GM18909 (cell line): ENCODE measurements around the gene DCLK3.

Experiments
- ATAC-seq: cut with Tn5 transposase; IDR thresholded peaks from one replicate; pipeline ENCODE4 v1.9.1; 2021; ENCODE audit warnings: mild to moderate bottlenecking; ENCODE audit not compliant: unreplicated experiment, poor library complexity

The DCLK3 gene

GRCh38 chr3:36765104-36765503, 751 bp upstream of the DCLK3 start:
- no peak for ATAC-seq

GRCh38 chr3:36764704-36765038, 318 bp upstream of the DCLK3 start:
- ATAC-seq: no peak

GRCh38 chr3:36762918-36763849, 1.2 kb downstream of the DCLK3 start:
- no peak for ATAC-seq

- no peak for ATAC-seq
Measured at GRCh38 chr3:36761779-36762178, 2.6 kb downstream of the DCLK3 start.

GRCh38 chr3:36756269-36756668, 8.1 kb downstream of the DCLK3 start:
- ATAC-seq: no peak

- no peak for ATAC-seq
Measured at GRCh38 chr3:36751326-36751725, 13.0 kb downstream of the DCLK3 start.

GRCh38 chr3:36750737-36751136, 13.6 kb downstream of the DCLK3 start:
- no peak for ATAC-seq

GRCh38 chr3:36744763-36745162, 19.6 kb downstream of the DCLK3 start:
- ATAC-seq: no peak

- ATAC-seq: no peak
Measured at GRCh38 chr3:36743826-36744225, 20.5 kb downstream of the DCLK3 start.

- no peak for ATAC-seq
Measured at GRCh38 chr3:36741285-36741684, 23.1 kb downstream of the DCLK3 start.

- ATAC-seq: no peak
Measured at GRCh38 chr3:36740787-36741186, 23.6 kb downstream of the DCLK3 start.

GRCh38 chr3:36738702-36739101, 25.7 kb downstream of the DCLK3 start:
- ATAC-seq: no peak

- no peak for ATAC-seq
Measured at GRCh38 chr3:36736301-36736700, 28.1 kb downstream of the DCLK3 start.

- no peak for ATAC-seq
Measured at GRCh38 chr3:36734742-36735141, 29.6 kb downstream of the DCLK3 start.

GRCh38 chr3:36733723-36734122, 30.6 kb downstream of the DCLK3 start:
- ATAC-seq: no peak

GRCh38 chr3:36733162-36733696, 31.1 kb downstream of the DCLK3 start:
- ATAC-seq: no peak

- no peak for ATAC-seq
Measured at GRCh38 chr3:36730966-36731365, 33.4 kb downstream of the DCLK3 start.

- peak; percentile 77 for ATAC-seq
Measured at GRCh38 chr3:36729204-36730056, 34.9 kb downstream of the DCLK3 start.

GRCh38 chr3:36714343-36715086, 49.8 kb downstream of the DCLK3 start:
- no peak for ATAC-seq

GRCh38 chr3:36713904-36714303, 50.4 kb downstream of the DCLK3 start:
- no peak for ATAC-seq
